ENCODE data around the gene MTG2.

GRCh38 chr20:62143957-62144825, 38.6 kb upstream of the MTG2 start:
- TF ChIP-seq CTCF (IDR thresholded peaks at IDR 0.05; ENCODE audit: low read depth, low read length) (no peak), MAX (IDR thresholded peaks at IDR 0.05; ENCODE audit: low read depth, low read length) (peak; percentile 51; the same call in 1 of the 2 replicates), POLR2A (IDR thresholded peaks at IDR 0.05; ENCODE audit: extremely low read depth, insufficient read length) (no peak), MYC (IDR thresholded peaks at IDR 0.05; ENCODE audit: low read depth, low read length) (peak; percentile 39; the same call in 1 of the 2 replicates)

All from NB4 (cell line).